Hypothalamus (tissue), 51 donors: ENCODE results near the gene CARMIL1.

Experiments
- DNase-seq, 51 donors: peaks; one replicate each; lab custom pipeline; 2025; lab: John Stamatoyannopoulos, UW

Gene CARMIL1

DNA sequence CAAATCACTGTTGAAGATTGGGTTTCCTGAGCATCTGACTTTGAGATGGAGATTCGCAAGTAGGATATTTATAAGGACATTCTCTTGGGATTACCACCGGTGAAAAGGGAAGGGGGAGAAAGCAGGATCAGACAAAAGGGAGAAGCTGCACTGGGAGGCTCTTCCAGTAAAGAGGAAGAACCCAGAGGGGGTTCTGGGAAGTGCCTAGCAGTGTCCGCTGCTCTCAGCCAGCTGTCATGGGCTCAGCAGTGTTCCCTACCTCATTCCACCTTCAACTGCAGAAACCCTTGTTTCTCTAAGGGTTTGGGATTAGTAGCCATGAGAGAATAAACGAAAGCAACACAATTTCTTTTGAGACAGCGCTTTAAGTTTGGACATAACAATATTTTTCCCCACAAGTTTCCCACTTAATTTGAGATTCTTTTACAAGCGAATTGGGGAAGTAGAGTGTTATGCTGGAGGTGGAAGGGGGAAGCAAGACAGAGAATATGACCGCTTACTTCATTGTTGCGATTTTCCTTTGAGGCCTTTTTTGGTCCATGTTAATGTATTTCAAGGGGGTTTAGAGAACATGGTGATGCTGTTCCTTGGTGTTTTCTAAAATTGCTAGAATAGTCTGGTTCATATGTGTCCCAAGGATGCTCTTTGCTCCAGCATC lies 218.3 kb downstream of the CARMIL1 start:
- no peak for DNase-seq

DNA sequence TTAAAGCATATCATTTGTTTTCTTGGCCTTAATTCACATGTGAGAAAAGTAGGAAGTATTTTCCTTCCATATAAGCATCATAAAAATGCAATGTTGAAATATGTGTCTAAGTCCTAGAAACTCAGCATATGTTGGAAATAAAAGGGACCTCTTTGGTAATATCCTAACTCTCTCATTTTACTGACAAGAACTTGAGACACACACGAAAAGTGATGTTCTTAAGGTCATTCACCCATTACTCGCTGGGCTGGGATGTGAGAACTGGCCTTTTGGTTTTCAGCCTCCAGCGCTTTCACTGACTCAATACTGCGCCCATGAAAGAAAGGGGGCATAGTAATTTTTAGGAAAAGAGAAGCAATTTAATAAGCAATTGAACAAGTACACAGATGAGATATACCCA lies 219.3 kb downstream of the CARMIL1 start:
- DNase-seq, result no peak

DNA sequence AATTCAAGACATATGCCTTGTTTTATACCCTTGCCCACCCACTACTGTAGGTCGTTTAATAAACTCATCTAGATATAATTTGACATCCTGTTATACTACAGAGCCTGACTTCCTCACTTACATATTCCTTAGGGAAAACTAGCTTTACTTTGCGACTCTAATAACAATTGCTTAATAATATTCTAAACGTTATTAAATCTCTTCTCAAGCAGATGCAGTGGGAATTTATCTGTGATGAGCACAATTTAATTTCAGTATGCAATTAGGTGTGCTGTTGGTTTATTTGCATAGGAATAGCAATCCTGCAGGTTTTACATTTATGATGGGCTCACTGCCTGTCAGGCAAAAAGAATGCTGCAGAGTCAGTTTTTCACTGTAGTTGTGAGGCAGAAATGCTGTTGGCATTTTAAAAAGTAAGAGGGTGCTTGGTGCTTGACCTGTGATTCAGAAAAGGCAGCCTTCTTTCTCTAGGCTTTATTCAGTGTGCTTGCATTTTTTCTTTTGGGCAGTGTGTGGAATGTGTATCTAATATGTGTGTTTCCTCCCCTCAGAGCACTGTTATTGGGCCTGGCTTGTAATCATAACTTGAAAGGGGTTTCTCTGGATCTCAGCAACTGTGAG lies 220.6 kb downstream of the CARMIL1 start:
- DNase-seq, result no peak

DNA sequence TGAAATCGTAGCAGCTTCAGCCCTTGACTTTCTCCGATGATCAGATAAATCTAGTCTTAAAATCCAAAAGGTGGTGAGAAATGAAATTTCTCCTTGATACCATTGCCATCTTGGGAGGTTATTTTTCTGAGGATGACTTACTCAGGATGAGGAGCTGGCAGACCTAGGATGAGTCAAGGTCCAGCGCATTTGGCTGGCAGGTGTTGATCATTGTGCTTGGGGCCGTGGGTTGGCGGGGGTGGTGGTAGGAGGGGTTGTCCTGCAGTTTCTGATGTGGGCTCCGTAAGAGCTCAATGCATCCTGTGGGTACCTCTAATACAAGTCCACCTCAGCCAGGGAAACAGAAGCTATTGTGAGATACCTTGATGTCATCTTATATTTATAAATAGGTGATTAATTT lies 224.5 kb downstream of the CARMIL1 start:
- DNase-seq, result no peak

DNA sequence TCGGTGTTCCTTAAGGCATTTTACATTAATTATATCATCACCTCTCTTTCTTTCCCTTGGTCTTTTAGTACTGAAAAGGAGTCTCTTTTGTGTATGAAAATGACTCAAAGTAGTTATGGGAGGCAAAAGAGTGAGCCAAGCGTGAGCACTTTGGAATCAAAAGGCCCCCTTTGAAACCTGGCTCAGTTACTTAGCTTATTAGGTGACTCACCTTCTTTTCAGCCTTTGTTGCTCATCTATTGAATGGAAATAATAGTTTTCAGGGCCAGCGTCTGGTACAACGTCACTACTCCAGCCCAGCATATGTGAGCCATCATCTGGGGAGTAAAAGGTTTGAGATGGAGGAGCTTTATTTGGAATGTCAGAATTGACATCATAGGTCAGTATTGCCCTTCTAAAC lies 225.5 kb downstream of the CARMIL1 start:
- peak in 2 of 51 donors; percentile 29 to 34 for DNase-seq

DNA sequence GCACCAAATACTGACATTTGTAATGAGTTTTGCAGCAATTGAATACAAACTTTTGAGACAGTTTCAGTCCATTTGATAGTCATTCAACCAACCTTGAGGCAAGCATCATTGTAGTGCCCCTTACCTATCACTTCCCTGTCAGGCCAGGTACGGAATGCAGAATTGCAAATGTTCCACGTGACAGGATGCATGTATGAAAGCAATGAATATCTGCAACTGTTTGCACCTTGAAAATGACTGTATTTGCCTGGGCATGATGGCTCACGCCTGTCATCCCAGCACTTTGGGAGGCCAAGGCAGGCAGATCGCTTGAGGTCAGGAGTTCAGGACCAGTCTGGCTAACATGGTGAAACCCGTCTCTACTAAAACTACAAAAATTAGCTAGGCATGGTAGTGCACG lies 226.8 kb downstream of the CARMIL1 start:
- DNase-seq, result no peak

DNA sequence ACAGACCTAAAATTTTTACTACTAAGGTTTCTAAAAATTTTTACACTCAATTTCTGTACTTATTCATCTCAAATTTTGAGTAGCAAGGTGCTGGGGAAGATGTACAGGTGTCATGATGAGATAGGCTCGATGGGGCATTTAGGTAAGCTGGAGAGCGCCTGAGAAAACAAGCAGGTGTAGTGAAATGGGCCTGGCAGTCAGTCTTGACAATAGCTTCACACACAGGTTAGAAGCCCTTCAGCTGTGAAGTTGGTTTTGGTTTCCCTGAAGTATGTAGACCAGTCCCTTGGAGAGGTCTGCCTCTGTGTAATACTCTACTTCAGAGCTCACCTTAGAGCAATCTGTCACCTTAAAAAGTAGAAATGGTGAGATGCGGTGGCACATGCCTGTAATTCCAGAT lies 228.9 kb downstream of the CARMIL1 start:
- no peak for DNase-seq

DNA sequence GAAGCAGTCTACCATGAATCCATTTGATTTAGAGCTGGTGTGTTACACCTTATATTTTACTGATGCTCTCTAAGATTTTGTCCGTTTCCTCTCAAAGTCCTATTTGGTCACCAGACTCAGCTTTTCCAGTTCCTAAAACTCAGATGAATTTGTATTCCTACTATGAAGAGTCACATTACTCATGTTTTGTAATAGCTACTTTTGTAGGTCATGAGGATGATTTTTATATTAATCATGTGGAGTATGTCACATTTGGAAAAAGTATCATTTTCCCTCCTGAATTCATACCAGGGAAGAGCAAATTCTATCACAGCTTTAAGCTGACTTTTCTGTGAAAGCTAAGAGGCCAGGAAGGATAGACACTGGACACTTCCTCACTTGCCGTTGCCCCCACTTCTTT lies 232.2 kb downstream of the CARMIL1 start:
- no peak for DNase-seq

DNA sequence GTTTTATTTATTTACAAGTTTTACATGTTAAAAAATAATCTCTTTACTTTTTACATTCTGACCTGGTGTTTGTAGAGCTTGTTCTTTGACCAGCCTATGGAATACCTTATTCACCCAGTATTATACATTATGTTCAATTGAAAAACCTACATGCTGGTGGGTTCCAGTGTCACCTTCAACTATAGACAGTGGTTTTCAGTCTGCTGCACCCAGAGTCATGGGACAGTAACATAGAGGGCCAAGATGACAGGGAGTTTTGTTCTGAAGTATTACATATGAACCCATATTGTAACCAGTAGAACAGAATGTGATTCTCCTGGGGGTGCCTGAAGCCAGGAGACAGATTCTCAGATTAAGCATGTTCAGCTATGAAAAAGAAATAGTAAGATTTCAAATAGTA lies 233.4 kb downstream of the CARMIL1 start:
- no peak for DNase-seq

DNA sequence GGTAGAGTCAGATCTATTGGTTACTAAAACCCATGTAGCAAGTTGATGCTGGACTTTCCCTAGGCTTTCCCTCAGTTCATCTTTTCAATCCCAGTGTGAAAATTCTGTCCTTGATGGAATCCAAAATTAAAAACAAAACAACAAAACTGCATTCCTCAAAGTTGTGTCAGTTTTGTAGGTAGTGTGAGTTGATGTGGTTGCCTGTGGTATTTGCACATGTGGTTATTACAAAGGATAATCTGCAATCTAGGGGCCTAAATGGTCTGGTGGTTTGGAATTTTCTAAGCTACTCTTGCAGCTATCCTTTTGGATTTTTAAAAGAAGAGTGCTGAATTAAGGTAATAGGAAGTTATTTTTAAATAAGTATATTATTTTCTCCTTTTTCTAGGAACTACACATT lies 240.7 kb downstream of the CARMIL1 start:
- no peak for DNase-seq

DNA sequence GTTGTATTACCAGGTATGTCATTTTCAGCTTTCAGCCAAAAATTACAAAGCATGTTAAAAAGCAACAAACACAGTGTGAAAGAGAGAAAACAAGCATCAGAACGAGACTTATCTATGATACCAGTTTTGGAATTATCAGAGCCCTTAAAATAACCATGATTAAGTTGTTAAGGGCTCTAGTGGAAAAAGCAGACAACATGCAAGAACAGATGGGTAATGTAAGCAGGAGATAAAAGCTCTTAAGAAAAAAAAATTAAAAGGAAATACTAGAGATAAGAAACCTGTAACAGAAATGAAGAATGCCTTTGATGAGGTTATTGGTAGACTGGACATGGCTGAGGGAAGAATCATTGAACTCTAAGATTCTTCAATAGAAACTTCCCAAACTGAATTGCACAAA lies 245.4 kb downstream of the CARMIL1 start:
- no peak for DNase-seq

DNA sequence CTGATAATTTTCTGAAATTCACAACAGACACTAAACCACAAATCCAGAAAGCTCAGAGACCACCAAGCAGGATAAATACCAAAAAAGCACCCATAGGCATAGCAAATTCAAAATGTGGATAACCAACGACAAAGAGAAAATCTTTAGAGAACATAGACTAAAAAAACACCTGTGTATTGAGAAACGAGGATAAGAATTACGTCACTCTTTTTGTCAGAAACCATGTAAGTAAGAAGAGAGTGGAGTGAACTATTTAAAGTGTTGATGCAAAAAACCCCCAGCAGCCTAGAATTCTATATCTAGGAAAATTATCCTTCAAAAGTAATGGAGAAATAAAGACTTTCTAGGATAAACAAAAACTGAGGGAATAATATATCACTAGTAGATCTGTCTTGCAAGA lies 245.9 kb downstream of the CARMIL1 start:
- no peak for DNase-seq

DNA sequence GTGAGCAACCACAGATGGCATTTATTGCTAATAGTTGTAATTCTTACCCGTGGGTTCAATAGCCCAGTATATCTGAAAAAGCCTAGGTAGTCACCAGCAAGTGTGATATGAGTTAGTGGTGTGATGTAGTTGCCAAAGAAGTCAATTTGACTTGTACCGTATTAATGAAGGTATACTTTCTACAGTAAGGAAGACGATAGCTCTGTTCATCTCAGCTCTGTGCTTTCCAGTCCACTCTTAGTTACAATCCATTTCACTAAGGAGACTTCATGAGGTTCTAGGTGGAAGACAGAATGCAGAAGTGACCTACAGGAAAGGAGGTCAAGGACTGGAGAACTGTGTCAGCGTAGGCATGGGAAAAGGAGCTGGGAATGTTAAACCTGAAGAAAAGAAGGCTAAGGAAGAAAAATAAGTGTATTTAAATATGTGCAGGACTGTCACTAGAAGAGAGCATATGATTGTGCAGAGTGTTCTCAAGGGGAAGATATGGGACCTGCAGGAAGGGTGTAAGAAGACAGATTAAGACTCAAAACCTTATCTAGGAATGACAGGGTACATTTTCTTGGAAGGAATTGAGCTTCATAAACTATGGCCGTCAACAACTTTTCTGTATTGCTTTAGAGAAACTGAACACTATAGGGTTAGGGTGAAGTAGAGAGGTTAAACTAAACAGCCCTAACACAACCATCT lies 255.9 kb downstream of the CARMIL1 start:
- no peak for DNase-seq

DNA sequence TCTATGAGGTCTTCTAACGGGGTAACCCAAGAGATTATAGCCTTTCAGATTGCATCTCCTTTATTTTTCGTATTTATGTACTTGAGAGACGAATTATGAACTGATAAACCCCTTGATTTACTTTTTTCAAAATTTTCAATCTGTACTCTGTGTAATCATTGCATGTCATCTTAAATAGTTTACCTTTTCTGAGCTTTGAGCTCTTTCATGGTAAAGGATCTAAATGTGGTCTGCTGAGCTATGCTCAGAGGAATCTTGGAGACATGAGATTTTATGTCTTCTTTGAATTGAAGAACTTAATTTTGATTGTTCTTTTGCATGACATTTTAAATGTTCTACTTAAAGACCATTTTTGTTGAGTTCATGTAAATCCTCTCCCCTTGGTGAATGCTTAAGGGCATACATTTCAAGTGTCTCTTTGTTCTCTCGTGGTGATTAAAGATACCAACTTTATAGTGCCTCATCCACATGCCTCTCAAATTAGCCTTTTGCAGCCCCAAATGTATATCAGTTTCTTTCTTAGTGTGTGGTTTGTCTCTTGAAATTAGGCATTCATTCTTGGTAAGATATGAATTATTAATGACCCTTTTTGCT lies 256.6 kb downstream of the CARMIL1 start:
- no peak for DNase-seq

DNA sequence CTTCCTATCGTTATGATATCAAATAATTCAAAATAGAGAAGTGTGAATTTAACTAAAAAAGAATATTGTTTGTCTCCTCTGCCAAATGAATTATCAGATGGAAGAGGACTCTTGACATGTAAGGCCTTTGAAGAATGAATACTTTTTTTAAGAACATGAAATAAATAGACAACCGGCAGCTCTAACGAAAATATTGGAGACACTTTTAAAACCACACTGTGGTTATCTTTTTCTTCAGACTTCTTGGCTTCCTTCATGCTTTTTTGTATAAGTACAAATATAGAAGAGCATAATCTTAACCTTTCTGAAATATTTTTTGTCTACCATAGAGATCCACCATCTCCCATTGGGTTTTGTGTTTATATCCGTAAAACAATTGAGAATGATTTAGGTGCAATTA lies 257.6 kb downstream of the CARMIL1 start:
- no peak for DNase-seq

DNA sequence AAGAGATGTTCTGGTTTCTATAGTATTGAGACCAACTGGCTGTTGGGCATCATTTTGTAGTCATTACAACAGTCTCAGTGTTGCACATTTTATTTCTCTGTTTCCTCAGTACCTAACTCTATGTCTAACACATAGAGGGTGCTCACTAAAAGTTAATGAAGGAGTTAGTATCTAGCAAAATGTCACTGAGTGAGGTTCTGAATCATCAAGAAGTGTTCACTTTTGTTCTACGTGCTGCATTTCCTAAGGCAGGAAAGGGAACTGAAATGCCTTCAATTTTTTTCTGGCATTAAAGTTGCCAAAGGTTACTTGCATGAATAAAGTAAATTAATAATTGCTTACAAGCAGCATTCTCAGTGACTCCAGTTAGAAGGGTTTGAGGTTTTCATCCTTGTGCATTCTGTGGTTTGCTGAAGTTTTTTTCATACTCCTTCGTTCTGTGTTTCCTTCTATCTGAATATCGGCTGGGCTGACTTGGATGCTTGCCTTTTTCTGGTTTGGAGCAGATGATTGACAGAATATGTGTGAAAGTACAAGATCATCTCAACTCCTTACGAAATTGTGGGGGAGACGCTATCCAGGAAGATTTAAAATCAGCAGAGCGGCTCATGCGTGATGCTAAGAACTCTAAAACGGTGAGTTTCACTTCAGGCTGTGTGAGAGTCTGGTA lies 258.3 kb downstream of the CARMIL1 start:
- no peak for DNase-seq

DNA sequence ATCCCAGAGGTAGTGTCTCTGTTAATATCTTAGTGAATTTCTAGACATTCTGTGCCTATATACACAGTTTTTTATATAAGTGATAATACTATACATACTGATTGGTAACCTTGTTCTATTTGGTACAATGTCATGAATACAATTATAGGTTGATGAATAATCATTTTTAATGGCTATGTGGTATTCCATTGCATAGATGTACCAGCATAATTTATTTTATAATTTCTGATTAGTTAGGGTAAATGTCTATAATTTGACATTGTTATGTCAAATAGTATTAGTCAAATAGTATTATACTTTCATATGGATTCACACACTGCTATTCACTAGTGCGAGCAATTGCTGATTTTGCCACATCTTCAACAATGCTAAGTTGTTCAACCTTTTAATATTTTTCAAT lies 262.1 kb downstream of the CARMIL1 start:
- DNase-seq, result no peak

DNA sequence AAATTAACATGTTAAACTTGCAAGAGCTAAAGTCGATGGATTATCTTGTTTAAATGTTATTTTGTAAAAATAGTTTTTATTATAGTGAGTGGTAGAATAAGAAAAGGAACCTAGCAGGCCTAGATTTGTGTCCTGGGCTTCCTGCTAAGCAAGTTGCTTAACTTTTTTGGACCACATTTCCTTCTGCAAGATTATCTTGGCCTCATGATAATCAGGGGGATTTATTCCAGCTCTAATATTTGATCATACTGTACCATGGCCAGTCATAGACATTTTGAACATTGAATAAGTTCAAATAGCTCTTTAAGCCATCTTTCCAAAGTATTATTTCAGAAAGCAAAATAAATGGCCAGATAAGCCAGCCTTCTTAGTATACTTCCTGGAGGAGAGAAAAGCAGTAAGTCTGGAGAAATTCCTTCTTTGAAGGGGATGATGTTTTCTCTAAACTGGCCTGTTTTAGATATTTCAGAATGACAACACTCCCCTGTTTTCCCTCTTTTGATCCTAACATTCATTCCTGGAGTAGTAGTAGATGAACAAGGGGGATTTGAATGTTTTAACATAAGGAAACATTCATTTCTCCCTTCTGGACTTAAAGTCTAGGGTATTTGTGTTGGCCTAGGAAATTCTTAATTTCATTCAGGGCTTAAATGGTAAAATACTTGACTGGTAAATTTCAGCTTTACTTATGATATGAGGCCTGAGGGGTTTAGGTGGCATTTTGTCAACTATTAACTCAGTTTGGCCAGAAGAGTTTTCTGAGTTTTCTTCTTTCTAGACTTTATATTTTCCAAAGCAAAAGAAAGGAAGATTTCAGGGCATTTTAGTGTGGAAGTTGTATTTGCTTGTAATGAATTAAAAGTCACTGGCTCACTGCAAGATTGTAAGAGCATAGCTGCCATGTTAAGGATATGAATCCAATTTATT lies 264.1 kb downstream of the CARMIL1 start:
- no peak for DNase-seq

DNA sequence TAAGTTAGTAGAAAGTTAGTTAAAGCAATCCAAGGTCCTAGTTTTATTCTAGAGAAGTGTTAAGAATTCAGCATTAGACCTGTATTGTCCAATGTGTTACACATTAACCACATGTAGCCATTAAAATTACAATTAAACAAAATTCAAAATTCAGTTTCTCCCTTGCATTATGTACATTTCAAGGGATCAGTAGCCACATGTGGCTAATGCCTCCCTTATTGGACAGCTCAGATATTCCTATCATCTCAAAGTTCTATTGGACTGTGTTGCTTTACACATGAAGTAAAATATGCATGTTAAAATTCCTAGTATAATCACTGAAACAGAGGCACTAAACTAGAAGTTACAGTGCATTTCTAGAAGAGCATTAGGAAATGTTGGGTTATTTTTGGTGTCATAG lies 265.7 kb downstream of the CARMIL1 start:
- no peak for DNase-seq

DNA sequence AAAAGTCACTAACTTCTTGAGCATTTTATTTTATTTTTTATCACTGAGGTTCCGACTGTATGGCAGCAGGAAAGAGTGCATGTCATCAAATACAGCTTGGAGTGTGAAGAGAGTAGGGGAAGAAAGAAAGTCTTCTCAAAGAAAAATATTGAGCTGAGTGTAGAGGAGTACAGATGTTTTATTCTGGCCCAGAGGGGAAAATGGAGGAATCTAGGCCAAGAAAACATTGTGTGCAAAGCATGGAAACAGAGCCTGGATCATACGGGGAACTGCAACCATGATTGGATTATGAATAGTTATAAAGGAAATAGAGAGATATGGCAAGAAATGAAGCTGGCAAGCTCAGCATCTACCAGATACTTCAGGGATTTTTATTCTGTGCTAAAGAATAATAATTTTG lies 268.6 kb downstream of the CARMIL1 start:
- no peak for DNase-seq
